AG08396 (cell line): Measurements from ENCODE around the gene GPC2.
"Not testable (repeated sequence)": the region's sequence is repeated elsewhere in the genome, so short reads cannot be mapped to it uniquely, and the experiment has no call there.

ENCODE experiments used
- DNase-seq: peaks from one replicate; pipeline ENCODE4 v3.0.0; 2012; ENCODE audit warnings: low spot score, mixed read lengths

The GPC2 gene

DNA sequence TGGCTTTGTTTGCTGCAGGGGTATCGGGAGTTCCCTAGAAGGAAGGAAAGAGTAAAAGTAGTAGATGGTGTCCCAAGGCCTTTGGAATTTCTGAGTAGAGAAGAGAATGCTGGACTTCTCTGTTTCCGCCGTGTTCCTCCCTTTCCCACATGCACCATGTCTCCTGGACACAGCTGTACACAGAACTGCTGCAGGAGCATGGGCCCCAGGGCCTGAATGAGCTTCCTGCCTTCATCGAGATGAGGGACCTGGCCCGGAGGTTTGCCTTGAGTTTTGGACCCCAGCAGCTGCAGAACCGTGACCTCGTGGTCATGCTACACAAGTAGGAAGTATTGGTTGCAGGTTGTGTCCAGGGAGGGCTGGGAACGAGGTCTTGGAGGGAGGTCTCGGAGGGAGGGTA, 27.3 kb upstream of the GPC2 start:
- no peak for DNase-seq

DNA sequence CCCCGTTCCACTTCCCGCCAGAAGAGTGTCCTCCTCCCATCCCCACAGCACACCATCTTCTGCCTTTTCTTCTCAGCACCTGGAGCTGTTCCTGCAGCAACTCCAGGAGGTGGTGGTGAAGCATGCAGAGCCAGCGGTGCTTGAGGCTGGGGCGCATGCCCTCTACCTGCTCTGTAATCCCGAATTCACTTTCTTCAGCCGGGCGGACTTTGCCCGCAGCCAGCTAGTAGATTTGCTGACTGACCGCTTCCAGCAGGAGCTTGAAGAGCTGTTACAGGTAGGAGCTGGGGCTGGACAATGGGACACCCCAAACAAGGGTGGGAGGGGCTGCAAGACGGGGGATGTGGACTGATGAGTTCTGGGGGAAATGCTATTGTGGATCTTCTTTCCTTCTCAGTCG, 23.5 kb upstream of the GPC2 start:
- DNase-seq: no peak

DNA sequence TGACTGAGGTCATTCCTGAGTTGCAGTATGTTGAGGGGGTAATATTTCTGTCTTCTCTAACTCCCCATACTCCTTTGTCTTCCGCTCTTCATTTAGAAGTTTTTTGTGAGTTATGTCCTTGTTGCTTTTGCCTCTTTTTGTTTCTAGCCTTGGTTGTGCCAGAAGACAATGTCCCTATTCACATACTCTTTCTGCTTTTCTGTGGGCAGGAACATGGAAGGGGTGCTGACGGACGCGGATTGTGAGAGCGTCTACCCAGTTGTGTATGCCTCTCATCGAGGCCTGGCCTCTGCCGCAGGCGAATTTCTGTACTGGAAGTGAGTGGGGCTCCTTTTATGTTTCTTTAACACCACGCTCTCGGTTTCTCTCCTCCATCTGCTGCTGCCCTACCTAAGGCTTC, 21.1 kb upstream of the GPC2 start:
- DNase-seq: no peak

DNA sequence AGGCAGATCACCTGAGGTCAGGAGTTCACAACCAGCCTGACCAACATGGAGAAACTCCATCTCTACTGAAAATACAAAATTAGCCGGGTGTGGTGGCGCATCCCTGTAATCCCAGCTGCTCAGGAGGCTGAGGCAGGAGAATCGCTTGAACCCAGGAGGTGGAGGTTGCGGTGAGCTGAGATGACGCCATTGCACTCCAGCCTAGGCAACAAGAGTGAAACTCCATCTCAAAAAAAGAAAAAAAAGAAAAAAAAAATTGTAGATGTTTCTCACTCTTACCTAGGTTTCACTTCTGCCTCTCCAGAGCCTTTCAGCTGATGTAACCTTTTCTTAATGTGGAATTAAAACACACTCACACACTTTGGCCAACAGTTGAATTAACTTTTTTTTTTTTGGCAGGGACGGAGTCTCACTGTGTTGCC, 18.7 kb upstream of the GPC2 start:
- not testable (repeated sequence) for DNase-seq

DNA sequence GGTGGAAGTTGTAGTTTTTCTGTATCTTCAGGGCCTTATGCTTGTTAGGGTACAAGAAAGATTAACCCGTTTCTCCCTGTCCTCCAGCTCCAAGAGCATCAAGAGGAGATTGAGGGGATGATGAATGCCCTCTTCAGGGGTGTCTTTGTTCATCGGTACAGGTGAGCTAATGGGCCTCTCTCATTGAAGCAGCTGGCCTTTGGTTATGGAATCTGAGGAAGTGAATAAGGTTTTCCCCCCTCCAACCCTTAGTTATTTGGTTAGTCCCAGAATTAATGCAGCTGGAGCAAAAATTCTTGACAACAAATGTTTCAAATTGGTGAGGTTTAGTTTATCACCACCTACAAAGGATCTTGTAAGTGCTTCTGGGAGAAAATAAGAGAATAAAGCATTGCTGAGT, 18.0 kb upstream of the GPC2 start:
- no peak for DNase-seq

DNA sequence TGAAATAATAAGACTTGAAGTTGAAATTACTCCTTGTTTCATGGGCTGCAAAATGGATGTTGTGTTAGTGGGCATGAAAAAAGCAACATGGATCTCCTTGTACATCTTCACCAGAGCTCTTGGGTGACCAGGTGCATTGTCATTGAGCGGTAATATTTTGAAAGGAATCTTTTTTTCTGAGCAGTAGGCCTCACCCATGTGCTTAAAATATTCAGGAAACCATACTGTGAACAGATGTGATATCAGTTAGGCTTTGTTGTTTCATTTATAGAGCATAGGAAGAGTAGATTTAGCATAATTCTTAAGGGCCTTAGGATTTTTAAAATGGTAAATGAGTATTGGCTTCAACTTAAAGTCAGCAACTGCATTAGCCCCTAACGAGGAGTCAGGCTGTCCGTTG, 15.8 kb upstream of the GPC2 start:
- DNase-seq: no peak

DNA sequence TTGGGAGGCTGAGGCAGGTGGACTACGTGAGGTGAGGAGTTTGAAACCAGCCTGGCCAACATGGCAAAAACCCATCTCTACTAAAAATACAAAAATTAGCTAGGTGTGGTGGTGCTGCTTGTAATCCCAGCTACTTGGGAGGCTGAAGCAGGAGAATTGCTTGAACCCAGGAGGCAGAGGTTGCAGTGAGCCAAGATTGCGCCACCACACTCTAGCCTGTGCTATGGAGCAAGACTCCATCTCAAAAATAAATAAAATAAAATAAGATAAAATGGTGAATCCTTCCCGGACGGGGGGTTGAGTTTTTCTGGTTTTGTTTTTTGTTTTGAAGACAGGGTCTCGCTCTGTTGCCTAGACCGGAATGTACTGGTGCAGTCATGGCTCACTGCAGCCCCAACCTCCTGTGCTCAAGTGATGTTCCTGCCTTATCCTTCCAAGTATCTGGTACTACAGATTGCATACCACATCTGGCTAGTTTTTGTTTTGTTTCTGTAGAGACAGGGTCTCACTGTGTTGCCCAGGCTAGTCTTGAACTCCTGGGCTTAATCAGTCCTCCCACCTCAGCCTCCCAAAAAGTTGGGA, 15.2 kb upstream of the GPC2 start:
- DNase-seq: not testable (repeated sequence)

DNA sequence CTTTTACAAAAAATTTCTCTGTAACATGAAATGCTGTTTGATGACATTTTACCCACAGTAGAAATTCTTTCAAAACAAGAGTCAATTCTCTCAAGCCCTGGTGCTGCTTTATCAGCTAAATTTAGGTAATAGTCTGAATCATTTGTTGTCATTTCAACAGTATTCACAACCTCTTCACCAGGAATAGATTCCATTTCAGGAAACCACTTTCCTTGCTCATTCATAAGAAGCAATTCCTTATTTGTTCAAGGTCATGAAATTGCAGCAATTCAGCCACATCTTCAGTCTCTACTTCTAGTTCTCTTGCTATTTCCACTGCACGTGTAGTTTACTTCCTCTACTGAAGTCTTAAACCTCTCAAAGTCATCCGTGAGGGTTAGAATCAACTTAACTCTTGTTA, 14.6 kb upstream of the GPC2 start:
- DNase-seq: no peak

DNA sequence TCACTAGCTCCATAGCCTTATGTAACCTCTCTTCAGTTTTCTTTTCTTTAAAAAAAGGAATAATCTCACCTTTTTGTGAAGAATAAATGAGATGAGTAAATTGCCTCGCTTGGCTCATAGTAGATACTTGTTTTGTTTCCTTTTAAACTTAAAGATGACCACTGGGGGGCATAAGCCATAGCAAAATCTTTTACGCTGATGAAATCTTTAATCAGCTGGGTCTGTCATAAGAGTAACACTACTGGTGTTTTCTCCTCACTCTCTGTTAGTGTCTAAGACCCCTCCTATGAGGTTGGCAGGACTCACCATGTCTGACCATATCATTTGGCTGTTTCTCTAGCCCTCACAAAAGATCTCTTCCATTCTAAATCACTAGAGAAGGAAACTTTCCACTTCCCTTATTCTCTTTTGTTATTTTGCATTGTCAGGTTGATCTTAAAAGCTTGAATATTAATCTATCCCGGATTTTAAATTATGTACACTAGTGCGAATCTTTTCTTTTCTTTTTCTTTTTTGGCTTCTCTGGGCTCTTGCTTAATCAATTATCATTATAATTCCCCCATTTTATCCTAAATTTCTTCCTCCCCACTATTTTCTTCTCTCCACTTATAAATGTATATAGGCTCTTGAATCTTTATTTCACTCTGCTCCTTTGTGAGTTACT, 13.0 kb upstream of the GPC2 start:
- DNase-seq: no peak

DNA sequence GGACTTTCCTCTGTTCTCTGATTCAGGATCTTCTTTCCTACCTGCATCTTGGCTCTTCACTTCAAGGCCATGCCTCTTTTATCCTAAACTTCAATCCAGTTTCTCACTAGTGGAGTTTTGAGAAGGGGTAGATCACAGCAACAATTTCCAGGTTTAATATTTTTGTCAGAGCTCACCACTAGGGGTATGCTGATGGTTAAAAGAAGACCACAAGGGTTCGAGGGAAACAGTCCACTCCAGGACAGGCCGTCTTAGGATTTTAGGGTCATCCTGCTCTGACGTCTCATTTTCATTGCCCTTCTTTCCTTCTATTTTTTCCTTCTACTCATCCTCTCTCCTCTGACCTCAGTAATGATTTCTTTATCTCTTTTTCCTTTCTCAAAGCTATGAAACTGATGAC, 11.9 kb upstream of the GPC2 start:
- DNase-seq: no peak

DNA sequence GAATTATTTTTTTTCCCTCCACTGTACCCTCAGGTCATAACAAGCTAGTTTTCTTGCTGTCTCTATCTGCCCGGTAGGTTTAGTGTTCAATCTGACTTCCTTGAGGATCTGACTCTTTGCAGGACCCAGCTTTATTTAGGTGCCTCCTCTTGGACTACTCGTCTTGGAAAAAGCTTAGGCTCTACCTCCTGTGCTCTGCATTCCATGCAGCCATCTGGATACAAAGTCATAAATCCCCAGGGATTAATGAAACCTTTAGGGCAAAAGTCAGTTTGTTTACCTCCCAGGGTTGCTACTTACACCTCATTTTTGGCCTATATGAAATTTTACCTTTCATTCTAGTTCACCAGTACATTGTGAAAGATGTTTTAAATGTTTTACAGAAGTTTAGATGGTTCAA, 8.5 kb upstream of the GPC2 start:
- no peak for DNase-seq

DNA sequence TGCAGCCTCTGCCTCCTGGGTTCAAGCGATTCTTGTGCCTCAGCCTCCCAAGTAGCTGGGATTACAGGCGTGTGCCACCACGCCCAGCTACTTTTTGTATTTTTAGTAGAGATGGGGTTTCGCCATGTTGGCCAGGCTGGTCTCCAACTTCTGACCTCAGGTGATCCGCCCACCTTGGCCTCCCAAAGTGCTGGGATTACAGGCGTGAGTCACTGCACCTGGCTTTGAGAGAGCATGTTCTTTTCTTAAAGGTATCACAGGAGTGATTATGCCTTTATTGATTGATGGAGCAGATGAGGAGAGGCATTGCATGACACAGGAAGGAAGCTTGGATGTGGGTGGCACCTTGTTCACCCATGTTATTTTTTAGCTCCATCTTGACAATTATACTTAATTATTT, 5.9 kb upstream of the GPC2 start:
- DNase-seq: not testable (repeated sequence)

DNA sequence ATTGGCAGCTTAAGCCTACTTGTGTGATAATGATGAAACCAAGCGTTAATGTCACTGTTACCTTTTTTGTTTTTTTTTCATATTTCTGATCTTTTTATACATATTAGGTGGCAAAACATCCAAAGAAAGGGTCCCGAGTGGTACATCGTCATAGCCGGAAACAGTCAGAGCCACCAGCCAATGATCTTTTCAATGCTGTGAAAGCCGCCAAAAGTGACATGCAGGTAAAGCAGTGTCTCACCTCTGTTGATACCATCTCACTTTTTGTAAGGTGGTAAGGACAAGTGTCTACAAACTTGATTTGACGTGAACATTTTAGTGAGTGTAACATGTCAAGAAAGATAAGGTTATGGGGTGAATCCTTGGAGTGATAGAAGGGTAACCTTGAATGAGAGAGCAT, 5.4 kb upstream of the GPC2 start:
- not testable (repeated sequence) for DNase-seq

DNA sequence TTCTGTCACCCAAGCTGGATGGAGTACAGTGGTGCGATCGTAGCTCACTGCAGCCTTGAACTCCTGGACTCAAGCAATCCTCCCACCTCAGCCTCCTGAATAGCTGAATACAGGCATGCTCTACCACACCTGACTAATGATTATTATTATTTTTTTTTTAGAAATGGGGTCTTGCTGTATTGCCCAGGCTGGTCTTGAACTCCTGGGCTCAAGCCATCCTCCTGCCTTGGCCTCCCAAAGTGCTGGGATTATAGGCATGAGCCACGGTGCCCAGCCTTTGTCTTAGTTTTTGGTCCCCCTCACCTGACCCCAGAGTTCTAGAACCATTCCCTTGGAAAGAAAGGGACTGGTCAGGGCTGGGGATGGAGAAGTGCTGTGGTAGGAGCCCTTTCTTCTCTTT, 2.9 kb upstream of the GPC2 start:
- DNase-seq: not testable (repeated sequence)

DNA sequence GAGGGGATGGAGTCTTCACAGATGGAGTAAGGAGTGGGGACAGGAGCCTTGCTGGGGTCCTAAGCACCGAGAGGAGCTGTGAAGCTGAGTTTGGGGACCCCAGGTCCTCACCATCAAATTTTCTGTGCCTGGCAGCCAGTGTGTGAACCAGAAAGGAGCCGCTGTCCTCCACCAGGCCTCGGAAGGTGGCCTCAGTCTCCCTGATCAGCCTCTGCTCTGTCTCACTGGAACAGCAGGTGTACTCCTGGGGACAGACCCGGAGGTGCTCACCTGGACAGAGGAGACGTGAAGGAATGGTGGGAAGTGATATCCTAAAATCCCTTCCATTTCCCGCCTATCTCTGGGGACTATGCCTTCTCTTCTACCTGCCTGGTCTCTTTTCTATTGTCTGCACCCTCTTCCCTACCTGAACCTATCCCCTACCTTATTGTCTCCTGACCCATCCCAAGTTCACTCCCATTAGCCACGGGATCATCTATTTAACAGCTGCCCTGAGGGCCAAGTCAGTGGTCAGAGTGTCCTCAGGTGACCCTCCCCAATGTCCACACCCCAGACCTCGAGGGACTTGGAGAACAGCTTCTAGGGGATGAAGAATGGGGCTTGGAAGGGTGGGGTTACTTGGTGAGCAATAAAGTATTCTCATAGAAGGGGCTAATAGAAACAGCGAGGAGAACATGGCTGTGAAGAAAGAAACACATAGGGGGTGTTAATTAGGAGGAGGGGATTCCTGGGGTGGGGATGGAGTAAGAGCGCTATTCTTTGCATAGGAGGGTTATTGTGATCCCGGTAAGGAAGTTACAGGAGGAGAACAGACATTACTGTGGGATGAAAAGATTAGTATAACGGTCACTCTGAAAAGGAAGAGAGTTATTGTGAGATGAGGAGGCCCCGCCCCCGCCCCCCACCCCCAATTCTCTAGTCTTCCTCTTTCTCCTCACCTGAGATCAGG, 811 bp downstream of the GPC2 start:
- no peak for DNase-seq

DNA sequence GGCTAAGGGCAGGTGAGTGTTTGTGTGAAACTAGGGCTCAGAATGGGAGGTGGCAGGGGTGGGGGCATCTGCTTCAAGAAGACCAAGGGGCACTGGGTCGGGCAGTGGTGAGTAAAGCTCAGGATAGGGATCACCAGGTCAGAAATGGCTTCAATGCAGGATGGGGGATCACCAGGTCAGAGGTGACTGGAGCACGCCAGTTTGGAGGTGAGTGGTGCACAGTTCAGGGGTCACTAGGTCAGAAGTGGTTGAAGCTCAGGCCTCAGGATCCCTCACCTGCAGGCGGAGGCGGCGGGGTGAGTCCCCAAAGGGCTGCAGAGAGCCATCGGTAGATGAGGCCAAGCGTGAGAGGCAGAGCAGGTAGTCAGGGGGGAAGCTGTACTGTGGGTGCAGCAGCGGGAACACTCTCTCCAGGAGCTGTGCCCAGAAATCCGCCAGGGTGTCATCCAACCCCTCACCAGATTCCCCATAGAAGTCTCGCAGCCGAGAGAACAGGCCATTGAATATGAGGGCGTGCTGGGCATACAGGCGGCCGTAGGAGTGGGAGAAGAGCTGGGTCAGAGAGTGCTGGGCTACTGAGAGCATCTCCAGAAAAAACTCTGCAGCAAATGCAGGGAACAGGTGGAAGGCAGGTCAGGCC, 1.8 kb downstream of the GPC2 start:
- no peak for DNase-seq

DNA sequence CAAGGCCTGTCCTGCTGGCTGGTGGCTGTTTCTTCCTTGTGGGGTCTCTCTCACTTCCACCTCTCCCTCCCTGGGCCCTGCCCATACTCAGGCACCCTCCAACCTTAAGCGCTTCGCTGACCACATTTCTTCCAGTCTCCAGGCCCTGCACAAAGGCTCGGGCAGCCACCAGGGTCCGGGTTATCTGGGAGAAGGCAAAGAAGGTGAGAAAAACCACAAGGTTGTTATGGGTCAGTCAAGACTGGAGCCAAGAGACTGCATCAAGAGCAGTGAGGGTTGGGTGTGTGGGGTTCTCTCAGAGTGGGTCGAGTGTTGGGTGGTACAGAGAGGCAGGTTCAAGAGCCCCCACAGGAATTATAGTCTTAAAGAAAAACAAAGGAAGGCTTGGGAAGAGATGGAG, 2.6 kb downstream of the GPC2 start:
- no peak for DNase-seq

DNA sequence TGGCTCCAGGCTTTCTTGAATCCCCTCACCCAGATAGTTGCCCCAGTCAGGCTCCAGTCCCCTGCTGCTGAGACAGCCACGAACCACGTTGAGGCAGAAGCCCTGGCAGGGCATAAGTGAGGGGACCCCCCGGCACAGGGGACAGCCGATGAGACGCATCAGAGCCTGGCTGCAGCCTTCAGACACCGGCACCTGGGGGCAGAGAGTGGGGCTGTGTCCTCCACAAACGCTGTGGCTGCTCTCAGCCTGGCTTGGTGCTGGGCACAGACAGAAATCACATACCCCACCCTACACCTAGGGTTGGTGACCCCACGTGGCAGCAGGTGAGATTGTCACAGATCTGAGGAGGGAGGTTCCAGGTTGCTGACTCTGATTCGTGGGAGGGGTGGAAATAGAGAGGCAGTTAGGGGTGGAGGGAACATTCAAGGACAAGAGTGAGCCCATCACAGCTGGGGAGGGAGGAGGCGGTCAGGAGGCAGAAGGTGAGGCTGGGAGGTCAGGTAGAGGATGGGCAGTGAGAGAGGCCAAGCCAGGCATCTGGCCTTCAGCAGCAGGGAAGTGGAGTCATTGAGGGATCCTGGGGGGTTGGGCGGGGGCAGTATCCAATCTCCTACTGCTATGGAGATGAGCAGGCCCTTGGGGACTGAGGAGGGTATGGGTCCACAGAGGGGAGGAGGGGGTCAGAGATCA, 3.2 kb downstream of the GPC2 start:
- no peak for DNase-seq

DNA sequence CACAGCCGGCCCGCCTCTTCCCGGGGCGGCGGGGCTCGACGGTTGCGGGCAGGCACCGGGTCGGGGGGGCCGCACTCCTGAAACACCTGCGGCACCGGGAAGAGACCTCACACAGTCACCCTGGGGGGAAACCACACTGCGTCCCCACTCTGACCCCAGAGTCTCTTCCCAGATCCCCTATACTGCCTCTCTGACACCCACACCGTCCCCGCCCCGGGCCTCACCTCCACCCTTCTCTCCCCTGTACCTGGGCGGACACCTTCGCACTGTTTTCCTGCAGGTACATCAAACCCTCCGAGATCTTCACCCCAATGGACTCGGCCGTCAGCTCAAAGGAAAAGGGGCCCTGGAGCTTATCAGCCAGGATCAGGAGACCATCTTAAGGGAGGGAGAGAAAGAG, 5.3 kb downstream of the GPC2 start:
- DNase-seq: no peak

DNA sequence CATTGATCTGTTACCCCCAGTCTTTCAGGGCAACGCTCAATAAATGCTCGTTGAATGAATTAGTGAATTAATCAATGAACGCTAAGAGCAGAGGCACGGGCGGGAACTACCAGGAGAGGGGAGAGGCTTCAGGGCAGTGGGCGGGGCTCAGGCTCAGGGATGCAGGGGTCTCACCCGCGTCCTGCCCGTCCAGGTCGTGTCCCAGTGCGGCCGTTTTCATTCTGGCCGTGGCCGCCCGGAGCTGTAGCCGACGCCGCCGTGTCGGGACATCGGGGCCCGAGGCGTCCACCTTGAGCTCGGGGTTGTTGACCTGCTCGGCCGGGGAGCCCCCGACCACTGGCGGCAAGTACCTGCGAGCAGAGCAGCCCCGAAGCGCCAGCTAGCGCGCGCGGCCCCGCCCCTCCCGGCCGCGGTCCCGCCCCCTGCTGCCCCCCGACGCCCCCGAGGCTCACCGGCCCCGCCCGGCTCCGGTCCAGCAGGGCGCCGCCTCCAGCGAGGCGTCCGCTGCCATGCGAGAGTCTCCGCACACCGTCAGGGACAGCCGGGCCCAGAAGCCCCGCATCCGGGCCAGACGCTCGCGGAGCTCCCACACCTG, 6.0 kb downstream of the GPC2 start:
- DNase-seq: no peak

DNA sequence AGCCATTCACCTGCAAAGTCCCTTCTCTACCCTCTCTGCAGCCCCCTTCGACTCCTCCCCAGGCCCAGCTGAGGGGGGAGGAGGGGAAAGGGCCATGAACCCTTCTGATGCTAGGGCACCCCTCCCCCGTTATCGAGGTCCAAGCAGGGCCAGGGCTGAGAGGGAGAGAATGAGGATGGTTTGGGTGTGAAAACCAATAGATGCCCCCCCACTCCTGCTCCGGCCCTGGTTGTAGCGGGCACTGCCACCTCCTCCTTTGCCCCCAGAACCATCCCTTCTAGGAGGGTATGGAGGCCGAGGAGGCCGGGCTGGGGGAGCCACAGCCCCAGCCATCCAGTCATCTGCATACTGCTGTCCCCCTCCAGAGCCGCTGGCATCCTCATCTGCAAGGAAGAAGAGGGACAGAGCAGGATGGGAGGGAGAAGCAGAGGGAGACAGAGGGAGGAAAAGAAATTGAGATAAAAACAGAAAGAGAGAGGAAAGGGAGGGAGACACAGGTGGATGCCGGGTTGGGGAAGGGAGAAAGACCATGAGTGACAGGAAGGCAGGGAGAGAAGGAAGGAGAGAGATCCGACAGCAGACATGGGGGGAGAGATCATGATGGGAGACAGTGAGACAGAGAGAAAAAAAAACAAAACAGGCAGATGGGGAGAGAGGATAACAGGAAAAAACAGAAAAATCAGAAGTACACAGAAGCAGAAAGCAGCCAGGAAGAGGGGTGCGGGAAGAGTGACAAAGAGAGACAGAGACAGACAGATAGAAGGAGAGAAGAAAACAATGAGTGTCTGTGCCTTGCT, 6.9 kb downstream of the GPC2 start:
- no peak for DNase-seq
